ENCODE measurements around the gene FDPS. TPM values are rescaled to one million over a fixed set of nuclear protein-coding genes. Genes with fewer than 3 reads are reported as not detected.

FDPS gene
- 90.9 TPM for total RNA-seq

DNA sequence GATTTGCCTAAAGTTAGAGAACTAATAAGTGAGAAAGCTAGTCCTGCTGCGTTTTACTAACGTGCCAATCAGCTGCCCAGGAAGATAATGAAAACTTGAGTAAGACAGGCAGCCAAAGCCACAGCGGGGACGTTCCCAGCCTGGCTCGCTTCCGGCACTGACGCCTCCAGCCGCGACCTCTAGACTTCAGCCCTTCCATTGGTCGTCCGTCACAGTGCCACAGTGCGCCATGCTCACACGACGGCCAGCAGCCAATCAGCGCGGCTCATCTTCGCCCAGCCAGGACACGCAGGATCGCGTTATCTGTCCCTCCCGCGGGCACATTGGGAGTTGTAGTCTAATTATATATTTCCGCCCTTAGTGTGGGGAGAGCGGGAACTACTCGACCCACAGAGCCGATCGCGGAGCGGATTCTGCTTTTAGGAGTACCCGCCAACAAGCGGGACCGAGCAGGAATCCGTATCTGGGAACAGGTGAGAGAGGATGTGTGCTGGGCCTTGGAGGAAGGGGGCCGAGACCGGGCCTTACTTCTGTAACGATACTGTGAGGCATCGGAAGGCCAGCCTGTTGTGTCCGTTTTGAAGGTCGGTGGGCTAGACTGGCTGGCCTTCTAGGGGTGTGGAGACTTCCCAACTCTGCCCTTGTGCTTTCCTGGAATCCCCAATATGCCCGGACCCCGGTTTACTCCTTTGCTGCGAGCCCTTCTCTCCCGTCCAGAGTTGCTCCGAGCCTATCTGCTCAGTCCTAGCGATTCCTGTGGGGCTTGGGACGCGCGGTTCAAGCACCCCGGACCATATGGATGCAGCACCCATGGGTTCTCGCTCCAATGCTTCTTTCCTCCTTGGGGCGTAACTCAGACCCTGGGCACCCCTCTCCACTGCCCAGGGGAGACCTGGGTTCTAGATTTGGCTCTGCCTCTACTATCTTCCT, at the start of gene FDPS:
TSS of gene FDPS (plus strand) at position 374 of the 930 bp plus-strand sequence. CDS start 924 bp downstream, outside the sequence.
- DNase-seq, result peak; percentile 99

- no peak for DNase-seq
Measured at GRCh38 chr1:155260276-155260675, 48.4 kb upstream of the FDPS start.

GRCh38 chr1:155261493-155261851, 47.2 kb upstream of the FDPS start:
- no peak for DNase-seq

- peak; percentile 94 for DNase-seq
Measured at GRCh38 chr1:155261852-155262673, 46.6 kb upstream of the FDPS start, which contains the start of gene SCAMP3. SCAMP3 (minus strand) TSS chr1:155262360; CDS start chr1:155262151, 209 bp downstream.

GRCh38 chr1:155263067-155263466, 45.6 kb upstream of the FDPS start:
- no peak for DNase-seq

DNA sequence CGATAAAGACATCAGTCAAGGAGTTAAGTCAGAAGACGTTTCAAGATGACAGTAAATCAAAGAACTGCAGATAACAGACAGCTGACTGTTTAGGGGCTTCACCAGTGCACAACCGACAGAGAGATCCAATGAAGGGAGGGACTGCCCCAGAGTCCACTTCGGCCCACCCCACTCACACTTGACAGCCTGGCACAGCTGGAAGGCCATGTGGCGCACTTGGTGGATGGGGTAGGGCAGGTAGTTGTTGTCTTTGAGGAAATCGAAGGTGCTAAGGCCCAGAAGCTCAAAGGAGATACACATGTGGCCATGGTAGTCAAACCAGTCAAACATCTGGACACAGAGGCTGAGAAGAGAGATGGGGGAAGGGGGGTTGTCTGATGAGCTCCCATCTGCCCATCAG, 42.1 kb upstream of the FDPS start:
- no peak for DNase-seq

- no peak for DNase-seq
Measured at GRCh38 chr1:155267373-155267772, 41.3 kb upstream of the FDPS start.

DNA sequence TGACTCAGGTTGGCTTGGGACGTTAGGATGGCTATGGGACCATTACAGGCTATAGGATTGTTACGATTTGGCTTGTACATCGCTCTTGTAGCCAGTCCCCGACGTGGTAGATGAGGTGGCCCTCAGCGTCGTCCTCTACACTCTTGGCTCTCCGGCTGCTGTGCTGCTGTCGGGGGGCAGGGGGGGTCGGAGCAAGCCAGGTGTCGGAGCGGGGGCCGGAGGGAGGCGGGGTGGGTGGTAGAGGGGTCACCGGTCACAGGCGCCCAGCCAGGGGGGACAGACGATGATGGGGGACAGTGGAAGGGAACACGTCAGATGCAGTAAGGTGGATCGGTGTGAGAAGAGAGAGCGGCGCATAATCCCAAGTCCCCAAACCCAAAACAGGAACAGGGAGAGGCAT, 40.0 kb upstream of the FDPS start:
- no peak for DNase-seq

DNA sequence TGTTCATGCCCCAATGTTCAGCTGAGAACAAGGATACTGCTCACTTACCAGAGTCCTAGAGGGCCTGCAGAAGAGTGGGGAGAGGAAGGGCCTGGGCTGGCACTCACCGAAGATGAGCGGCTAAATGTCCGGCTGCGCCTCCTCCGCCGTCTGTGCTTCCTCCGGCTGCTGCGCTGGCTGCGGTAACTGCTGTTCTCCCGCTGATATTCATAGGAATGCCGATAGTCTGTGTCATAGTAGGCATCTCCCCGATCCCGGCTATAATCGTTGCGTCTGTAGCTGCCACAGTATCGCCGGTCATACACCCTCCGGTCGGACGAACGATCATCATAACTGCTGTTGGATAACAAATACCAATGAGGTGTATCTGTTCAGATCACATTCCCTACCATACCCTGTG, 39.3 kb upstream of the FDPS start:
- no peak for DNase-seq

DNA sequence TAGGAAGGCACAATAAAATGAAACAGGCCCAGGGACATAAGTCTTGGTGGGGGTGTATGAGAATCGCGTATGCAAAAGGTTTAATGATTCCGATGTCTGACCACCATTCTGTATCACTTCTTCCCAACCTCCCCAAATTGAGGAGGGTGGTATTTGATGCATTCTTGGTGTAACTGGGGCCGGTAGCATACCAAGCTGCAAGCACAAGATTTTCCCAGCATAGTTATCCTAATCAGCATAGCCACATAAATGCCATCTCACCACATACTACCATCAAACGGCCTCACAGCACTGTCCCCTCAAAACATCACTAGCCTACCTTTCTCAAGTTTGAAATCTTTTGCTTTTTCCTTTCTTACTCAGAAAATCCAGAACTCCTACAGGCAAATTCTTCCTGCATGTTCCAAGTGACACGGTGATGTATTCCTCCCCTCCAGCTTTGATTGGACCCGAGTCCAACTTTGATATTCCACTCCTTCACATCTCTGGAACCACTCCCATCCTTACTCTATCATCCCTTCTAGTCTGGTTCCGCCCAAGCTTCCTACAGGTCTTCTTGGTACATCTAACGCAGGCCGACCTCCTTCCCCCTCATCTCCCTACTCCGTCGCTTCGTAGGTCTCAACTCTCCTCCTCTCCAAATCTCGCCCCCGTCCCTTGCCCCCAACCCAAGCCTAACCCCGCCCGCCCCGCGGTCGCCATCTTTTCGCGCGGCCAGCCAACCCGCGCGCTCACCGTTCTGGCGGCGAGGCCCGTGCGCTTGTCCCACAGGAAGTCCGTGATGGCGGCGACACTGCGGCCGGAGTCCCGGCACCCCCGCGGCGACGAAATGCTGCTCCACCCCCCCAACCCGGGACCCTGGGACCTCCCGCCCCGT, 36.0 kb upstream of the FDPS start:
- DNase-seq, result no peak

DNA sequence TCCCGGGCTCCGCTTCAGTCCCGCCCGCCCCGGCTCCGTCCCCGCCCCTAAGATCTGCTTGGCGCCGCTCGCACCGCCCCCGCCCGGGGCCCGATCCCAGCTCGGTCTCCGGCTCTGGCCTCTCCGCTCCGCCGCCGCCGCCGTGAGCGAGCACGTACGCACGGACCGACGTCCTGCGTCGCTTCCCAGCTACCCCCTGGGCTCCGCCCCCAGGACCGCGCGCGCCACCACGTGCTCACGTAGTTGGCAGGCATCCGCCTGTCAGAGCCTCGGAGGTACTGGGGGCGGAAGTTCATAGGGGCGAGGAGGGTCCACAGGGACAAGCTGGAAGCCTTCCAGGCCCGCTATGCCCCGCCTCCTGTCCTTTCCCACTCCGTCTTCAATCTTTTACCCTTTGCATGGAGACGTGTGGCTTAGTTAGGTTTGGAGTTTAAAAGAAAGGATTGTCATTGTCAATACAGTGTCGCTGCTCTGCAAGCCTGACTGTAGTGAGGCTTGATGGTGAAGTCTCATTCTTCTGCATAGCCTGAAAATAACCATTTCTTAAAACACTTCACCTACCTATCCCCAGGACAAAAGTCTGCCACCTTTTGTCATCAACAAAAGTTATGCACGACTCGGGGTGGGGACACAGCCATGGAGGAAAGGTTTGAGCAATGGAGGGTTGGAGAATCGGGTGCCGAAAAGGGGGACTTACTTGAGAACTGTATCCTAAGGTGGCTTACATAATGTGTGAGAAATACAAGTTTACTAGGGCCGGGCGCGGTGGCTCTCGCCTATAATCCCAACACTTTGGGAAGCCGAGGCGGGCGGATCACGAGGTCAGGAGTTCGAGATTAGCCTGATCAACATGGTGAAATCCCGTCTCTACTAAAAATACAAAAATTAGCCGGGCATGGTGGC, 35.1 kb upstream of the FDPS start, which contains the start of gene CLK2:
TSS of gene CLK2 (minus strand) at position 162 of the 903 bp plus-strand sequence. CDS start 2,527 bp downstream, outside the sequence.
- peak; percentile 91 for DNase-seq

GRCh38 chr1:155277070-155277901, 31.4 kb upstream of the FDPS start, which contains the start of gene HCN3:
HCN3 (plus strand) TSS chr1:155277463; CDS start chr1:155277591, 128 bp downstream.
- DNase-seq, result peak; percentile 96

DNA sequence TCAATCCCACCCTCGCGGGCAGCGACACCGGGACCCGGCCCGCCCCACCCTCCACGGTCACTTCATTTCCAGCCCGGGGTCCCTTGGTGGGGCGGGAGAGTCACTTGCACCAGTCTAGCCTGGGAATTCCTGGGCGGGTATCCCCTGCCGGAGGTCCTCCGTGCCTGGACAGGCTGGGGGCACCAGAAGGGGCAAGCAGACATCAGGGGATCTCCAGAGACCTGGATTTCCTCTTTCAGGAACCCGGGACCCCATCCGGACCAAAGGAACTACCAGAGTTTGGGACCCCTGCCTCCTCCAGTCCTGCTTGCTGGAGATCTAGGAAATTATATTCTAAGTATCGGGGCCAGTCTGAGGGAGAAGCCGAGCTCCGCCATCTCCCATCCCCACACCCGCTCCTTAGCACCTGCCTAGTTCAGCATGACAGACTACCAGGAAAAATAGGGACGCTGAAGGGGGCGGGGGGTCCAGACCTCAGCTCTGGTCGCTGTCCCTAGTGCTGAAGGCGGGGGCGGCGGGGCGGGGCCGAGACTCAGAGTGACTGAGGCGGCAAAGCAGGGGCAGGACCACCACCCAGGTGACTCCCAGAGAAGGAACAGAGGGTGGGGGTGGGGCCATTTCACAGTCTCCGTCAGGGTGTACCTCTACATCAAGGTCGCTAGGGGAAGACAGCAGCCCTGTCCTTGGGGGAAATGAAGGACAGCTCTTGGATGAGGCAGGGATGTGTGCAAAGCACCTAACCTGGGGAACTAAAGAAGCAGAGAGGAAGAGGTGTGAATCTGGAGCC, 30.6 kb upstream of the FDPS start:
- DNase-seq, result no peak

DNA sequence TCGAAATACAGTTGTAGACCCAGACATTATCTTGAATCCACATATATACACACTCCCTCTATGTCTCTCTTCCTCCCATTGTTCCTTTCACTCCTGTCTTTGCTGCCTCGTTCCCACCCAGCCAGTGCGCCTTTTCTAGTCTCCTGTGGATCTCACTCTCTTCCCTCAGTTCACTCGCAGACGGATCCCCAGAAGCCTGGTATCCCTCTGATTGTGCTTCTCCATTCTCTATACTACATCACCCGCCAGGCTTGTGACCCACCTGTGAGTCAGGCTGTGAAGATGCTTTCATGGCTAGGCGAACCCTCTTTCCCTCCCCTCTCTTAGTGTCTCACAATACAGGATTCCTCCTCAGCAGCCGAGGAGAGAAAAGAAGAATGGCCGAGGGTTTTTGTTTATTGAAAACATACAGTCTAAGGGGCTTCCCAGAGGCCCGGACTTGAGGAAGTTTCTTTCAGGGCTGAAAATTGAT, 29.9 kb upstream of the FDPS start:
- DNase-seq, result no peak

GRCh38 chr1:155279268-155279667, 29.4 kb upstream of the FDPS start:
- DNase-seq, result no peak

DNA sequence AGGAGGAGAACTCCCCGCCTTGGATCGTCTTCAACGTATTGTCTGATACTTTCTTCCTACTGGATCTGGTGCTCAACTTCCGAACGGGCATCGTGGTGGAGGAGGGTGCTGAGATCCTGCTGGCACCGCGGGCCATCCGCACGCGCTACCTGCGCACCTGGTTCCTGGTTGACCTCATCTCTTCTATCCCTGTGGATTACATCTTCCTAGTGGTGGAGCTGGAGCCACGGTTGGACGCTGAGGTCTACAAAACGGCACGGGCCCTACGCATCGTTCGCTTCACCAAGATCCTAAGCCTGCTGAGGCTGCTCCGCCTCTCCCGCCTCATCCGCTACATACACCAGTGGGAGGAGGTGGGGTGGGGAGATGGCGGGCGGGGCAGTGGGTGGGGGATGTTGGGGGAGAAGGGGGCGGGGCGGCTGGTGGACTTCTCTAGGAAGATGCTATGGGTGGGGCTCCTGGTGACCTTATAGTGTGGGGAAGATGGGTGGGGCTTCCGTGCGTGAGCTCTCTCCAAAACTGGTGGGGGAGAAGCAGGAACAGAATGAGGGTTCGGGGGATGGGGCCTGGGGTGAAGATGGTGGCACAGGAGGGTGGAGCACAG, 26.1 kb upstream of the FDPS start:
- DNase-seq, result no peak

DNA sequence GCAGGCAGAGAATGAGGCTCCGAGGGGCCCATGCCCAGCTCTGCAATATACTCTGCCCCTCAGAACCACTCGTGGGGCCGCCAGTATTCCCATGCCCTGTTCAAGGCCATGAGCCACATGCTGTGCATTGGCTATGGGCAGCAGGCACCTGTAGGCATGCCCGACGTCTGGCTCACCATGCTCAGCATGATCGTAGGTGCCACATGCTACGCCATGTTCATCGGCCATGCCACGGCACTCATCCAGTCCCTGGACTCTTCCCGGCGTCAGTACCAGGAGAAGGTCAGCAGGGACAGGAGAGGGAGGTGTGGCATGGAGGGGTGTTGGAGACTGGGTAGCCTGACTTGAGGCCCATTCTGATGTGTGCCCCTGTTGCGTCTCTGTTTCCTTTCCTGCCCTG, 24.2 kb upstream of the FDPS start:
- DNase-seq, result no peak

DNA sequence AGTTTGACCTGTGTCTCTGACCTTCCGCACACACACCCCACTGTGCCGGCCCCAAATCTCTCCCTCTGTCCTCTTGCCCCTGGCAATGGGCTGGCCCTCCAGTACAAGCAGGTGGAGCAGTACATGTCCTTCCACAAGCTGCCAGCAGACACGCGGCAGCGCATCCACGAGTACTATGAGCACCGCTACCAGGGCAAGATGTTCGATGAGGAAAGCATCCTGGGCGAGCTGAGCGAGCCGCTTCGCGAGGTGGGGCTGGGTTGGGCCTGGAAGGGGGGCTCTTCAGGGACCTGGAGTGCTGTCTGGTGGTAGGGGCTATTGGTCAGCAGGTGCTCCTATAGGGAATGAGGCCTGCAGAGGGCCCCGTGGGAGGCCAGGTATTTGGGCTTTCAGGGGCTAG, 23.6 kb upstream of the FDPS start:
- no peak for DNase-seq
